MM.1S (cell line): ENCODE results near the gene RUSC1.
A peak's percentile ranks its signal among the peaks of the same experiment; 100 is the strongest.

Experiments used
- DNase-seq: peaks from one replicate; pipeline ENCODE4 v3.0.0-alpha.2; 2015
- H2AFZ ChIP-seq: fragments of 300-600 bp; sonication (generic); 2 replicates; pipeline ENCODE4 v1.6.0; 2016; ENCODE audit warnings: antibody characterized with exemption, low read length
- H3F3A ChIP-seq: fragments of 300-600 bp; sonication (generic); 2 replicates; pipeline ENCODE4 v1.6.1; 2016; ENCODE audit warnings: mild to moderate bottlenecking, antibody characterized with exemption, low read length, moderate library complexity, mixed read lengths; ENCODE audit not compliant: insufficient read depth
- H3K27ac ChIP-seq: fragments of 300-600 bp; sonication (generic); 2 replicates; pipeline ENCODE4 v1.5.1; 2016; ENCODE audit warnings: mild to moderate bottlenecking, low read length
- H3K27me3 ChIP-seq: fragments of 300-600 bp; sonication (generic); replicated peaks from 2 replicates; pipeline ENCODE4 v1.6.0; 2016; ENCODE audit warnings: low read length; ENCODE audit not compliant: insufficient read depth
- H3K36me3 ChIP-seq: fragments of 300-600 bp; sonication (generic); replicated peaks from 2 replicates; pipeline ENCODE4 v1.6.1; 2016; ENCODE audit warnings: mild to moderate bottlenecking, low read length, mixed read lengths; ENCODE audit not compliant: insufficient read depth
- H3K4me1 ChIP-seq: fragments of 300-600 bp; sonication (generic); 2 replicates; pipeline ENCODE4 v1.6.1; 2016; ENCODE audit warnings: low read length, mixed read lengths
- H3K4me2 ChIP-seq: fragments of 300-600 bp; sonication (generic); 2 replicates; pipeline ENCODE4 v1.6.0; 2016; ENCODE audit warnings: low read depth, low read length
- H3K4me3 ChIP-seq: fragments of 300-600 bp; sonication (generic); 2 replicates; pipeline ENCODE4 v1.5.1; 2016; ENCODE audit warnings: low read length, mixed read lengths
- H3K79me2 ChIP-seq: fragments of 300-600 bp; sonication (generic); 2 replicates; pipeline ENCODE4 v1.6.1; 2016; ENCODE audit warnings: mixed run types, low read length, mixed read lengths
- H3K9ac ChIP-seq: fragments of 300-600 bp; sonication (generic); 2 replicates; pipeline ENCODE4 v1.6.1; 2016; ENCODE audit warnings: low read length, mixed read lengths
- H3K9me2 ChIP-seq: fragments of 300-600 bp; sonication (generic); replicated peaks from 2 replicates; pipeline ENCODE4 v1.6.1; 2016; ENCODE audit warnings: mild to moderate bottlenecking, low read length, mixed read lengths; ENCODE audit not compliant: insufficient read depth
- H3K9me3 ChIP-seq: fragments of 300-600 bp; sonication (generic); replicated peaks from 2 replicates; pipeline ENCODE4 v1.6.1; 2016; ENCODE audit warnings: mild to moderate bottlenecking, low read length, mixed read lengths; ENCODE audit not compliant: insufficient read depth
- H4K20me1 ChIP-seq: fragments of 300-600 bp; sonication (generic); 2 replicates; pipeline ENCODE4 v1.6.1; 2016; ENCODE audit warnings: mild to moderate bottlenecking, low read length, moderate library complexity, mixed read lengths; ENCODE audit not compliant: insufficient read depth
- EZH2 ChIP-seq: fragments of 300-600 bp; sonication (generic); optimal IDR thresholded peaks from 2 replicates; pipeline ENCODE3; 2017; ENCODE audit warnings: low read depth, mild to moderate bottlenecking, antibody characterized with exemption, low read length, mixed read lengths
- EZH2phosphoT487 ChIP-seq: fragments of 300-600 bp; sonication (generic); IDR thresholded peaks from 2 replicates; pipeline ENCODE4 v1.6.1; 2018; ENCODE audit warnings: antibody characterized with exemption, low read length
- TF ChIP-seq, protein P1 (sequence below): fragments of 300-600 bp; sonication (generic); IDR thresholded peaks from 2 replicates; pipeline ENCODE4 v1.5.1; 2016; ENCODE audit warnings: antibody characterized with exemption, low read length, mixed read lengths

RUSC1 gene

DNA sequence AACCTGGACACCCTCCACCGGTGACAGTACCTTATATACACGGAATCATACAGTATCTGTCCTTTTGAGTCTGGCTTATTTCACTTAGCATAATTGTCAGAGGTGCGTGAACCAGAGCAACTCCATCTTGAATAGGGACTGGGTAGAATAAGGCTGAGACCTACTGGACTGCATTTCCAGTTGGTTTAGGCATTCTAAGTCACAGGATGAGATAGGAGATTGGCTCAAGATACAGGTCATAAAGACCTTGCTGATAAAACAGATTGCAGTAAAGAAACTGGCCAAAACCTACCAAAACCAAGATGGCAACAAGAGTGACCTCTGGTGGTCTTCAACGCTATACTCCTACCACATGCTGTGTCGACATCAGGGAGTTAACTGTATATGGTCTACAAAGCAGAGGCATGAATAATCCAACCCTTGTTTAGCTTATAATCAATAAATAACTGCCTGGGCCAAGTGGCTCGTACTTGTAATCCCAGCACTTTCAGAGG, 13.4 kb upstream of the RUSC1 start:
- Histone ChIP-seq H3F3A (peaks cover 9% of the 10 kb centered on the region), H3K4me3 (no peak overlapping the region), H3K4me1 (peaks cover 3% of the 10 kb centered on the region; the same call in 1 of the 2 replicates), H3K27me3 (no peaks in the 10 kb centered on the region), H4K20me1 (no peaks in the 10 kb centered on the region), H3K9me3 (no peaks in the 10 kb centered on the region), H3K79me2 (peaks cover 35% of the 10 kb centered on the region), H3K9me2 (no peaks in the 10 kb centered on the region), H2AFZ (no peak overlapping the region), H3K36me3 (no peaks in the 10 kb centered on the region), H3K9ac (no peak overlapping the region), H3K4me2 (no peak overlapping the region), H3K27ac (no peak overlapping the region)
- peak; percentile 80 for DNase-seq
- TF ChIP-seq, protein P1, sequence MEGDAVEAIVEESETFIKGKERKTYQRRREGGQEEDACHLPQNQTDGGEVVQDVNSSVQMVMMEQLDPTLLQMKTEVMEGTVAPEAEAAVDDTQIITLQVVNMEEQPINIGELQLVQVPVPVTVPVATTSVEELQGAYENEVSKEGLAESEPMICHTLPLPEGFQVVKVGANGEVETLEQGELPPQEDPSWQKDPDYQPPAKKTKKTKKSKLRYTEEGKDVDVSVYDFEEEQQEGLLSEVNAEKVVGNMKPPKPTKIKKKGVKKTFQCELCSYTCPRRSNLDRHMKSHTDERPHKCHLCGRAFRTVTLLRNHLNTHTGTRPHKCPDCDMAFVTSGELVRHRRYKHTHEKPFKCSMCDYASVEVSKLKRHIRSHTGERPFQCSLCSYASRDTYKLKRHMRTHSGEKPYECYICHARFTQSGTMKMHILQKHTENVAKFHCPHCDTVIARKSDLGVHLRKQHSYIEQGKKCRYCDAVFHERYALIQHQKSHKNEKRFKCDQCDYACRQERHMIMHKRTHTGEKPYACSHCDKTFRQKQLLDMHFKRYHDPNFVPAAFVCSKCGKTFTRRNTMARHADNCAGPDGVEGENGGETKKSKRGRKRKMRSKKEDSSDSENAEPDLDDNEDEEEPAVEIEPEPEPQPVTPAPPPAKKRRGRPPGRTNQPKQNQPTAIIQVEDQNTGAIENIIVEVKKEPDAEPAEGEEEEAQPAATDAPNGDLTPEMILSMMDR: peak; percentile 58
- TF ChIP-seq EZH2: no peak

GRCh38 chr1:155308493-155309422, 11.9 kb upstream of the RUSC1 start, which contains the start of gene FDPS:
TSS of gene FDPS (plus strand) at chr1:155308866. CDS start at chr1:155309790, 924 bp downstream.
- Histone ChIP-seq H3K27me3 (no peaks in the 10 kb centered on the region), H3K36me3 (no peaks in the 10 kb centered on the region; the same call in 1 of the 2 replicates), H3K4me3 (peak within 1 kb of the TSS; percentile 93), H3K4me2 (peak within 1 kb of the TSS; percentile 89), H3K79me2 (peaks cover 45% of the 10 kb centered on the region), H3K4me1 (peaks cover 3% of the 10 kb centered on the region; the same call in 1 of the 2 replicates), H3F3A (peaks cover 9% of the 10 kb centered on the region), H3K9me3 (no peaks in the 10 kb centered on the region), H2AFZ (peak within 1 kb of the TSS; percentile 58), H4K20me1 (no peaks in the 10 kb centered on the region), H3K27ac (peak within 1 kb of the TSS; percentile 68), H3K9ac (peak within 1 kb of the TSS; percentile 88), H3K9me2 (no peaks in the 10 kb centered on the region)
- DNase-seq: peak; percentile 100
- TF ChIP-seq, protein P1: no peak
- TF ChIP-seq EZH2 (no peak), EZH2phosphoT487 (no peak)

GRCh38 chr1:155309423-155310021, 11.2 kb upstream of the RUSC1 start:
- H3K36me3 ChIP-seq: no peaks in the 10 kb centered on the region; the same call in none of the 2 replicates
- peak overlapping the region; percentile 58 for H2AFZ ChIP-seq
- H3K27ac ChIP-seq: peak overlapping the region; percentile 68; the same call in 1 of the 2 replicates
- H3K4me3 ChIP-seq: peak overlapping the region; percentile 93
- TF ChIP-seq EZH2phosphoT487: no peak
- TF ChIP-seq, protein P1: peak; percentile 18; the same call in 1 of the 2 replicates
- TF ChIP-seq EZH2: no peak
- no peaks in the 10 kb centered on the region for H3K9me3 ChIP-seq
- H3K79me2 ChIP-seq: peaks cover 45% of the 10 kb centered on the region
- H3K27me3 ChIP-seq: no peaks in the 10 kb centered on the region
- peak overlapping the region; percentile 89 for H3K4me2 ChIP-seq
- H3F3A ChIP-seq: peaks cover 9% of the 10 kb centered on the region
- peaks cover 3% of the 10 kb centered on the region; the same call in 1 of the 2 replicates for H3K4me1 ChIP-seq
- peak; percentile 18 for DNase-seq
- peak overlapping the region; percentile 88 for H3K9ac ChIP-seq
- H3K9me2 ChIP-seq: no peaks in the 10 kb centered on the region
- H4K20me1 ChIP-seq: no peaks in the 10 kb centered on the region
